ENCODE data around the gene HOOK2. TPM values are rescaled to one million over a fixed set of nuclear protein-coding genes. Genes with fewer than 3 reads are reported as not detected.

HOOK2 gene
- total RNA-seq, 4 donors from 2014 or later = 193 to 379 (median 285) TPM

DNA sequence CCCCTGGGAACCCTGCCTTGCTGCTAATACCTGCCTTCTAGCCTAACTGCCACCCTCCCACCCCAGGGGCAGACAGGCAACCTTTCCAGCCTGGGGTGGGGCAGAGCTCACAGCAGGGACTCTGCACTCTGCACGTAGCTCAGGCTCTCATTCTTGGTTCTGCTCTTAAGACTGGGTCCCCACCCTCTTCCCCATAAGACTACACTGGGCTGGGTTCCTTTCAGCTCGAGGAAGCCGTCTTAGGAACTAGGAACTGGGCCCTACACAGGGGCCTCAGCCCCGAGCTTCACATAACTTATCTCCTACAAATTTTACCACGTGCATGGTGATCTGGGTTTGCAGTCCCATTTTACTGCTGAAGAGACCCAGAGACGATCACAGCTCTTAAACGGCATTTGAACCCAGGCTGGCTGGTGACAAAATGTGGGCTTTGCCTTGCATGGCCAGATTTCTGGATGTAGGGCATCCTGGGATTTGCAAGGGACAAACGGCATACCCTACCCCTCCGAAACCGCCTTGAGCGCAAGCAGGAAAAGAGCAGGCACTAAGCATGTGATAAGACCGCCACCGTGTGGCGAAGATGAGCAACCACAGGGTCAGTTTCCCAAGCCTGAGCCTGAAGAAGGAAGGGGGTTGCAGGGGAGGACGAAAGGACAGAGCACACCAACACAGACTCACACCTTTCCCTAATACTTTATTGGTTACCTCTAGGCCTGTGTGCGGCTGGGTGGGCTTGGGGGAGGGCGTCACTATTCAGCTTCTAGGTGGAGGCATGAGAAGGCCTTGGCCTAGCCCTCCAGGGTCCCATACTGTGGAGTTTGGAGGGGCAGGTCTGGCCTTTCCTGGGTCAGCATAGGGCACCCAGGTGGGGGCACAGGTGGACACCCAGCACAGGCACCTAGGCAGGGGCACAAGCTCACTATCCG lies 21.1 kb upstream of the HOOK2 start:
- DNase-seq = peak; percentile 72 to 87 (median 81)
- Histone ChIP-seq H3K4me3 (peak overlapping the region in 3 of 4 donors; percentile 16 to 37 (median 33)), H3K27me3 (no peaks in the 10 kb centered on the region), H3K9me3 (no peaks in the 10 kb centered on the region), H3K36me3 (peaks cover 0 to 21% (median 0%) of the 10 kb centered on the region in 3 donors), H3K27ac (peak overlapping the region; percentile 51 to 95 (median 72)), H3K4me1 (peaks cover 9 to 38% (median 12%) of the 10 kb centered on the region in 4 donors)
- TF ChIP-seq, protein P1, sequence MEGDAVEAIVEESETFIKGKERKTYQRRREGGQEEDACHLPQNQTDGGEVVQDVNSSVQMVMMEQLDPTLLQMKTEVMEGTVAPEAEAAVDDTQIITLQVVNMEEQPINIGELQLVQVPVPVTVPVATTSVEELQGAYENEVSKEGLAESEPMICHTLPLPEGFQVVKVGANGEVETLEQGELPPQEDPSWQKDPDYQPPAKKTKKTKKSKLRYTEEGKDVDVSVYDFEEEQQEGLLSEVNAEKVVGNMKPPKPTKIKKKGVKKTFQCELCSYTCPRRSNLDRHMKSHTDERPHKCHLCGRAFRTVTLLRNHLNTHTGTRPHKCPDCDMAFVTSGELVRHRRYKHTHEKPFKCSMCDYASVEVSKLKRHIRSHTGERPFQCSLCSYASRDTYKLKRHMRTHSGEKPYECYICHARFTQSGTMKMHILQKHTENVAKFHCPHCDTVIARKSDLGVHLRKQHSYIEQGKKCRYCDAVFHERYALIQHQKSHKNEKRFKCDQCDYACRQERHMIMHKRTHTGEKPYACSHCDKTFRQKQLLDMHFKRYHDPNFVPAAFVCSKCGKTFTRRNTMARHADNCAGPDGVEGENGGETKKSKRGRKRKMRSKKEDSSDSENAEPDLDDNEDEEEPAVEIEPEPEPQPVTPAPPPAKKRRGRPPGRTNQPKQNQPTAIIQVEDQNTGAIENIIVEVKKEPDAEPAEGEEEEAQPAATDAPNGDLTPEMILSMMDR (IDR thresholded peaks at IDR 0.05) = peak; percentile 91 to 99 (median 98)
- peak; percentile 34 to 71 for TF ChIP-seq POLR2A (IDR thresholded peaks at IDR 0.05)

GRCh38 chr19:12794971-12795381 lies 19.6 kb upstream of the HOOK2 start:
- DNase-seq = no peak
- peak in 1 of 2 donors; percentile 4 for TF ChIP-seq POLR2A (IDR thresholded peaks at IDR 0.05)
- TF ChIP-seq, protein P1 (IDR thresholded peaks at IDR 0.05) = no peak

GRCh38 chr19:12794196-12794941 lies 19.0 kb upstream of the HOOK2 start:
- Histone ChIP-seq H3K36me3 (peaks cover 0 to 7% (median 0%) of the 10 kb centered on the region in 3 donors), H3K27ac (peak overlapping the region; percentile 97 to 100 (median 100)), H3K4me1 (peaks cover 3 to 25% (median 8%) of the 10 kb centered on the region in 4 donors), H3K4me3 (peak overlapping the region; percentile 82 to 92 (median 84)), H3K9me3 (no peaks in the 10 kb centered on the region), H3K27me3 (no peaks in the 10 kb centered on the region)
- DNase-seq = no peak
- TF ChIP-seq, protein P1 (IDR thresholded peaks at IDR 0.05) = no peak
- no peak for TF ChIP-seq POLR2A (IDR thresholded peaks at IDR 0.05)

More at GRCh38 chr19:12794971-12795381, 19.6 kb upstream of the HOOK2 start:
- Histone ChIP-seq H3K4me1 (peaks cover 3 to 27% (median 8%) of the 10 kb centered on the region in 4 donors), H3K36me3 (peaks cover 0 to 13% (median 0%) of the 10 kb centered on the region in 3 donors), H3K27me3 (no peaks in the 10 kb centered on the region), H3K9me3 (no peaks in the 10 kb centered on the region), H3K27ac (peak overlapping the region in 3 of 4 donors; percentile 95 to 100 (median 97)), H3K4me3 (no peak overlapping the region)

DNA sequence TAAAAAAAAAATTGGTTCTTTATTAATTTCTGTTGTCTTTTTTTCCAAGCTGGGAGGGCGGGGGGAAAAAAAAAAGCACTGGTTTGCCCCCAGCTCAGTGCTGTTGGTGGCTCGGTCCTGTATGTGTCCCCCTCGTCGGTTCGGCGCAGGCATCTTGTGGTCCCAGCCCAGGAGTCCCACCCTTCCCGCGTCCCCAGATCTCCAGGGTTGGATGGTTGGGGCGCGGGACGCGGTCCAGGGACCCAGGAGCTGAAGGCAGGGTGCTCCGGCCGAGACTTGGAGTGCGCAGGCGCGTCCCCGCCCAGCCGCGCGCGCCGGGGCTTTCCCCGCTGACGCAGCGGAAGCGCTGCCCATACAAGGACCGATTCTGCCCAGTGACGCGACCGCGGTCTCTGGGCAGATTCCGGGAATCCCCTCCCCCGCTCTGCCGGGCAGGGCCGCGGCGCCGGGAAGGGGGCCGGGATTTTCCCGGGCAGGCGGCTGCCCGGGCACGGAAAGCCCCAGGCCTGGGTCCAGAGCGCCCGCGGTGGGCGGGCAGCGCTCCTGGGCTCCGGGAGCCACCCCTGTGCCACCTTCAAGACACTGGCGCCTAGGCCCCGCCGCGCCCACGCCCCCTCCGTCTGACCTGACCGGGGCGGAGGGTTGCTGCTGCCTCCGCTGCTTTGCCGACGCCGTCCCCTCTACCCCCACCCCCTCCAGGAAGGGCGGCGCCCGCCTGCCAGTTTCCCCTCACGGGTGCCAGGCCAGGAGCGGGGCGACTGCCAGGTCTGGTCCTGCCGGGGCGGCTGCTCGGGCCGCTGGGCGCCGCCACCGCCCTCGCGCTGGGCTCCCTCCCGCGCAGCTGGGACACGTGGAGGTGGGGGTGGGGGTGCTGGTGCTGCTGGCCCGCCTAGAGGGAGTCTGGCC lies 18.2 kb upstream of the HOOK2 start:
- H3K4me1 ChIP-seq = peaks cover 6 to 27% (median 12%) of the 10 kb centered on the region in 4 donors
- TF ChIP-seq, protein P1 (IDR thresholded peaks at IDR 0.05) = no peak
- TF ChIP-seq POLR2A (IDR thresholded peaks at IDR 0.05) = peak; percentile 76 to 92
- peak; percentile 90 to 97 (median 96) for DNase-seq
- no peaks in the 10 kb centered on the region for H3K27me3 ChIP-seq
- peaks cover 0 to under 1% (median 0%) of the 10 kb centered on the region in 3 donors for H3K36me3 ChIP-seq
- no peaks in the 10 kb centered on the region for H3K9me3 ChIP-seq
- peak overlapping the region; percentile 82 to 92 (median 84) for H3K4me3 ChIP-seq
- H3K27ac ChIP-seq = peak overlapping the region; percentile 97 to 100 (median 100)

Data from Peyer's patch (tissue), 4 donors.